ENCODE measurements around the gene ST6GALNAC5. TPM values are rescaled to one million over a fixed set of nuclear protein-coding genes. Genes with fewer than 3 reads are reported as not detected.
A peak's percentile ranks its signal among the peaks of the same experiment; 100 is the strongest.

Gene ST6GALNAC5
- total RNA-seq, 1 donor = 0.27 TPM

GRCh38 chr1:76998582-76999223 is 131.4 kb downstream of the ST6GALNAC5 start:
- no peak for DNase-seq (ENCODE audit: low read depth in 2 of 3, low spot score in 2 of 3)

- no peak for DNase-seq (ENCODE audit: low read depth in 2 of 3, low spot score in 2 of 3)
Measured at GRCh38 chr1:77007675-77008074, 140.4 kb downstream of the ST6GALNAC5 start.

- DNase-seq (ENCODE audit: low read depth in 2 of 3, low spot score in 2 of 3) = no peak
Measured at GRCh38 chr1:77010937-77011336, 143.7 kb downstream of the ST6GALNAC5 start.

GRCh38 chr1:77012066-77012465 is 144.8 kb downstream of the ST6GALNAC5 start:
- DNase-seq (ENCODE audit: low read depth in 2 of 3, low spot score in 2 of 3) = no peak

GRCh38 chr1:77014073-77014788 is 147.0 kb downstream of the ST6GALNAC5 start:
- DNase-seq (ENCODE audit: low read depth in 2 of 3, low spot score in 2 of 3) = no peak

- no peak for DNase-seq (ENCODE audit: low read depth in 2 of 3, low spot score in 2 of 3)
Measured at GRCh38 chr1:77015748-77016341, 148.6 kb downstream of the ST6GALNAC5 start.

- DNase-seq (ENCODE audit: low read depth in 2 of 3, low spot score in 2 of 3) = no peak
Measured at GRCh38 chr1:77016386-77016985, 149.2 kb downstream of the ST6GALNAC5 start.

- DNase-seq (ENCODE audit: low read depth in 2 of 3, low spot score in 2 of 3) = no peak
Measured at GRCh38 chr1:77018311-77018710, 151.0 kb downstream of the ST6GALNAC5 start.

GRCh38 chr1:77018761-77019160 is 151.5 kb downstream of the ST6GALNAC5 start:
- DNase-seq (ENCODE audit: low read depth in 2 of 3, low spot score in 2 of 3) = no peak

GRCh38 chr1:77021732-77022131 is 154.5 kb downstream of the ST6GALNAC5 start:
- DNase-seq (ENCODE audit: low read depth in 2 of 3, low spot score in 2 of 3) = no peak

GRCh38 chr1:77024500-77024899 is 157.2 kb downstream of the ST6GALNAC5 start:
- no peak for DNase-seq (ENCODE audit: low read depth in 2 of 3, low spot score in 2 of 3)

GRCh38 chr1:77025599-77025998 is 158.3 kb downstream of the ST6GALNAC5 start:
- no peak for DNase-seq (ENCODE audit: low read depth in 2 of 3, low spot score in 2 of 3)

- no peak for DNase-seq (ENCODE audit: low read depth in 2 of 3, low spot score in 2 of 3)
Measured at GRCh38 chr1:77026135-77026534, 158.9 kb downstream of the ST6GALNAC5 start.

- DNase-seq (ENCODE audit: low read depth in 2 of 3, low spot score in 2 of 3) = no peak
Measured at GRCh38 chr1:77026640-77027039, 159.4 kb downstream of the ST6GALNAC5 start.

- no peak for DNase-seq (ENCODE audit: low read depth in 2 of 3, low spot score in 2 of 3)
Measured at GRCh38 chr1:77027847-77028246, 160.6 kb downstream of the ST6GALNAC5 start.

GRCh38 chr1:77030401-77031105 is 163.3 kb downstream of the ST6GALNAC5 start:
- DNase-seq (ENCODE audit: low read depth in 2 of 3, low spot score in 2 of 3) = no peak

- DNase-seq (ENCODE audit: low read depth in 2 of 3, low spot score in 2 of 3) = no peak
Measured at GRCh38 chr1:77031106-77031662, 163.9 kb downstream of the ST6GALNAC5 start.

- DNase-seq (ENCODE audit: low read depth in 2 of 3, low spot score in 2 of 3) = peak in 2 of 3 donors; percentile 9 to 56
Measured at GRCh38 chr1:77036560-77036959, 169.3 kb downstream of the ST6GALNAC5 start.

GRCh38 chr1:77037038-77037437 is 169.8 kb downstream of the ST6GALNAC5 start:
- no peak for DNase-seq (ENCODE audit: low read depth in 2 of 3, low spot score in 2 of 3)

- no peak for DNase-seq (ENCODE audit: low read depth in 2 of 3, low spot score in 2 of 3)
Measured at GRCh38 chr1:77038000-77038399, 170.7 kb downstream of the ST6GALNAC5 start.

- no peak for DNase-seq (ENCODE audit: low read depth in 2 of 3, low spot score in 2 of 3)
Measured at GRCh38 chr1:77039111-77039510, 171.8 kb downstream of the ST6GALNAC5 start.
